Measurements from ENCODE around the gene DENND5A. TPM values are rescaled to one million over a fixed set of nuclear protein-coding genes. Genes with fewer than 3 reads are reported as not detected.

Gene DENND5A
- polyA plus RNA-seq, 1 experiment = 145 TPM

- Histone ChIP-seq H3K27me3 (ENCODE audit: control insufficient read depth, insufficient read depth, low read length) (no peaks in the 10 kb centered on the region), H3K9me3 (ENCODE audit: control insufficient read depth, insufficient read depth, low read length) (no peaks in the 10 kb centered on the region), H3K27ac (ENCODE audit: low read depth, low read length) (no peak overlapping the region), H3K4me3 (ENCODE audit: low read depth, low read length) (no peak overlapping the region)
- no peak for DNase-seq (ENCODE audit: low read depth, low spot score)
- ChIA-PET POLR2A (interaction anchor here (0.6 kb wide), 2 partner anchors 69 to 204 kb away, joined by 3 to 5 read pairs; no protein-coding TSS in a partner anchor), CTCF (no interaction called here)
- no peak for TF ChIP-seq CTCF (IDR thresholded peaks at IDR 0.05; ENCODE audit: low read depth, low read length)
Measured at GRCh38 chr11:9208726-9209501, 56.2 kb downstream of the DENND5A start.

- H3K9me3 ChIP-seq (ENCODE audit: control insufficient read depth, insufficient read depth, low read length) = no peaks in the 10 kb centered on the region
- POLR2A ChIA-PET = no interaction called here
- H3K4me3 ChIP-seq (ENCODE audit: low read depth, low read length) = no peak overlapping the region
- DNase-seq (ENCODE audit: low read depth, low spot score) = no peak
- no peak for TF ChIP-seq CTCF (IDR thresholded peaks at IDR 0.05; ENCODE audit: low read depth, low read length)
- no peaks in the 10 kb centered on the region for H3K27me3 ChIP-seq (ENCODE audit: control insufficient read depth, insufficient read depth, low read length)
- CTCF ChIA-PET = no interaction called here
- H3K27ac ChIP-seq (ENCODE audit: low read depth, low read length) = no peak overlapping the region
Measured at GRCh38 chr11:9207229-9207628, 57.9 kb downstream of the DENND5A start.

- TF ChIP-seq CTCF (IDR thresholded peaks at IDR 0.05; ENCODE audit: low read depth, low read length) = no peak
- ChIA-PET CTCF (interaction anchor here (1.2 kb wide), 1 partner anchor 300 kb away, joined by 3 read pairs; no protein-coding TSS in a partner anchor), POLR2A (interaction anchor here (1.2 kb wide), 1 partner anchor 254 kb away, joined by 4 read pairs; the partner anchor contains the start of gene ZNF143)
- no peaks in the 10 kb centered on the region for H3K9me3 ChIP-seq (ENCODE audit: control insufficient read depth, insufficient read depth, low read length)
- no peak overlapping the region for H3K4me3 ChIP-seq (ENCODE audit: low read depth, low read length)
- no peaks in the 10 kb centered on the region for H3K27me3 ChIP-seq (ENCODE audit: control insufficient read depth, insufficient read depth, low read length)
- H3K27ac ChIP-seq (ENCODE audit: low read depth, low read length) = no peak overlapping the region
- peak; percentile 37 for DNase-seq (ENCODE audit: low read depth, low spot score)
Measured at GRCh38 chr11:9206496-9206895, 58.7 kb downstream of the DENND5A start.

GRCh38 chr11:9203691-9204311, 61.3 kb downstream of the DENND5A start:
- CTCF ChIA-PET = no interaction called here
- Histone ChIP-seq H3K9me3 (ENCODE audit: control insufficient read depth, insufficient read depth, low read length) (no peaks in the 10 kb centered on the region), H3K4me3 (ENCODE audit: low read depth, low read length) (no peak overlapping the region), H3K27me3 (ENCODE audit: control insufficient read depth, insufficient read depth, low read length) (no peaks in the 10 kb centered on the region), H3K27ac (ENCODE audit: low read depth, low read length) (no peak overlapping the region)
- DNase-seq (ENCODE audit: low read depth, low spot score) = no peak
- POLR2A ChIA-PET = no interaction called here
- TF ChIP-seq CTCF (IDR thresholded peaks at IDR 0.05; ENCODE audit: low read depth, low read length) = 0 out of 2 replicates have a peak, but pooled peaks have one; percentile 13

Data from AG04450 (cell line).